SH-SY5Y (cell line): Measurements from ENCODE around the gene TSPAN5.

ENCODE experiments used
- GATA2 ChIP-seq: IDR thresholded peaks from 2 replicates; pipeline ENCODE4 v1.6.1; 2011; ENCODE audit warnings: mild to moderate bottlenecking, low read depth, low read length
- GATA3 ChIP-seq: IDR thresholded peaks from 2 replicates; pipeline ENCODE4 v1.6.1; 2011; ENCODE audit warnings: low read depth, mild to moderate bottlenecking, low read length, moderate library complexity

- TF ChIP-seq GATA2: no peak
- TF ChIP-seq GATA3: no peak
These were observed 27.0 kb upstream of the TSPAN5 start for GRCh38 chr4:98685225-98686042.
